HG03520 (cell line): ENCODE data around the gene TCF12.

Experiments used
- ATAC-seq: cut with Tn5 transposase; IDR thresholded peaks from one replicate; pipeline ENCODE4 v1.9.1; 2021; ENCODE audit warnings: mild to moderate bottlenecking, moderate library complexity; ENCODE audit not compliant: unreplicated experiment

The TCF12 gene

DNA sequence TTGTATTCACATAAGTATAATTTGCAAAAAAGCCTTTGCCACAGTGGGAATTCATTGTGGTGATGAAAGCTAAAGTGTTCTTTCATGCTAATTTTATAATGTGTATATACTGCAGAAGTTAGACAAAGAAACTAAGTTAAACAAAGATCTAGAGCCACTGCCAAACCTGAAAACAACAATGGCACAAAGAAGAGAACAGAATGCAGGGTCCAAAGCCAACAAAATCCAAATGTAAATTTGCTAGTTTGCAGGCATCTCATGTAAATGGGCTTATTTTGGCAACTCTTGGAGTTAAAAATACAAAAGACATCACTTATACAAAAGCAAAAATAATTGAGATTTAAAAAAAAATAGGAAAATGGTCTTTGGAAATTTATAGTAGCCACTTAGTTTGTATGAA lies 123.0 kb downstream of the TCF12 start:
- ATAC-seq, result no peak

DNA sequence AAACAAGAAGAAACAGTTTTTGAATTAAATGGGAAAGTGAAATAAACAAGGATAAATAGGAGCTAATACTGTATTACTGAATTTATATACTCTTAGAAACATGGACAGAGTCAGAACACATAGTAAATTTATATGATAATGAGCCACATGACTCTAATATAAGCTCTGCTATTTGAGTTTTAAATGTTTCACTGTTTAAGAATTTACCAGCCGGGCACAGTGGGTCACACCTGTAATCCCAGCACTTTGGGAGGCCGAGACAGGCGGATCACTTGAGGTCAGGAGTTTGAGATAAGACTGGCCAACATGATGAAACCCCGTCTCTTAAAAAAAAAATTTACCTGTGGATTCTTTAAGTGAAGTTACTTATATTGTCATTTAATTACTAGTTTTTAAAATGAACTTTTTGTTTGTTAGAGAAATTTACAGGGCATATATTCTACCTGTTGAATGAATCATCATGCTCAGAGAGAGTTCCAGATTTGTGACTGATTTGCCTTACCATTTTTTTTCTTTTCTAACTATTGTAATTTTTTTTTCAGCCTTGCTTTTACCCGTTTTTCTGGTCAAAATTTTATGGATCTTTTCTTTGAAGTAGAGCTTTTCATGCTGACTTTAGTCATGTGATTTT lies 125.7 kb downstream of the TCF12 start:
- no peak for ATAC-seq

DNA sequence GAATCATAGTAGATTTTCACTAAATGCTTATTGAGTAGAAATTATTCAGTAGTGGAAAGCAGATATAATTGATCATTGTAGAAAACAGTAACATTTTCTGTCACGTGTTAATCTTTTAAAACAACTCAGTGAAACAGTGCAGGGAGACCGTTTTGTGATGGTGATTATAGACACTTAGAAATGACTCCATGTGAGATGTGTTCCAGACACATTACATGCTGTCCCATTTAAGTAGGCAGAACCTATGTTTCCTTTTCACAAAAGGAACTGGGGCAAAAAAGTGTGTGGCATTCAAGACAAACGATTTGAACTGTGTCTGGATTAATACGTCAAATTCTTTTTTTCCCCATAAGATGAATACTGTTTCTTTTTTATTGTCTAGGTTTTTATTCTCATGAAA lies 126.5 kb downstream of the TCF12 start:
- no peak for ATAC-seq

DNA sequence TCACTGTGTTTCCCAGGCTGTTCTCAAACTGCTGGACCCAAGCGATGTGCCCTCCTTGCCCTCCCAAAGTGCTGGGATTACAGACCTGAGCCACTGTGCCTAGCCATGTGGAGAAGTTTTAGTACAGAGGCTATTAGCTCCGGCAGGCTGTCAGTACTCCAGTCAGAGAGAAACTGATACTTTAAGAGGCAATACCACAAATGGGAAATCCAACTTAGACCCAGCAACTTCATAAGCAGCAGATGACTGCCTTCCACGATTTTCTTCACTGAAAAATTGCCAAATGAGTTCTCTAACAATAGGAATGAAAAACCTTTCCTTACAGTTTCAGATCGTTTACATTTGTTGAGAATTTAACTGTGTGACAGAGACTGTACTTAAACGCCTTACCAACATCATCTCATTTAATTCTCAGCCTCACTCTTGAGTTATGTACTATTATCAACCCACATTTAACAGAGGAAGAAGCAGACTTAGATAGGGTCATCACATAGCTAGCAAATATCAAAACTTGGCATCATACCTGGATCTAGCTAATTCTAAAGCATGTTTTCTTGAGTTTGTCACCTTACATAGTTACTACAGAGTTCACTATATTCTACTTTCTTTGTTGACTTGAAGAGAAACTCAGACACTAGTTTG lies 127.4 kb downstream of the TCF12 start:
- ATAC-seq, result no peak

DNA sequence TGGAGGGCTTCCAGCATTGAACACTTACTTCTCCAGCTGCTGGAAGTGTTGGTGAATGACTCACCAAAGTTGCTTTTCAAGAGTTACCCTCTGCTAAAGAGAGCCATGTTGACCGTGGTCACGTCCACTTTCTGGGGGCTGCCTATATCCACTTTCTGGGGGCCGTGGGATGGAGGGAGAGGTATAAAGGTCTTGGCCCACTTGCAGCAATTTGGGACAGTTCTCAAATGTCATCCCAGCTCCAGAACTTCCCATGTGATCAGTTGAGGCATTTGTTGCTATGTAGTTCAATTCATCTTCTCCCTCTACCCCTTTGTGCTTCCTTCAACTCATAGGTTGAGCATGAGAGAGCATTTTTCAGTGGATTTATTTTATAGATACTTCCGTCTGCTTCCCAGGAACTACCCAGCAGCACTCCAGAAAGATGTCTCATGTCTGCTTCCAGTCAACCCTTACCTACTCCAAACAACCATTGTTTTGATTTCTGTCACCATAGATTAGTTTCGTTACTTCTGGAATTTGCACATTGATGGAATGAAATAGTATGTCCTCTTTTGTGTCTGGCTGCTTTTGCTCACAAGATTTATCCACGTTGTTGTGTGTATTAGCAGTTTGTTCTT lies 130.6 kb downstream of the TCF12 start:
- no peak for ATAC-seq

DNA sequence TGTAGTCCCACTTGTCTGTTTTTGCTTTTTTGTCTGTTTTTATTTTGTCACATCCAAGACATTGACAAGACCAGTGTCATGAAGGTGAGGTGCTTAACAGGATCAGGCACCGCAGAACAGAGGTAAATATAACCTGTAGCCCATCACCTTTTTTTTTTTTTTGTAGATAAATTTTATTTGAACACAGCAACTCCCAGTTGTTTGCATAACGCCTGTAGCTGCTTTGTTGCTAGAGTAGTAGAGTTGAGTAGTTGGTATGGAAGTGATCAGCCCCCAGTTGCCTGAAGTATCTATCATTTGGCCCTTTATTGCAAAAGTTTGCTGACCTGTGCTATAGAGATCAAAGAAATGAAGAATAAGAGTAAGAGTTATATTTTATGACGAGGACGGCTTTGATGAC lies 135.0 kb downstream of the TCF12 start:
- ATAC-seq, result no peak

DNA sequence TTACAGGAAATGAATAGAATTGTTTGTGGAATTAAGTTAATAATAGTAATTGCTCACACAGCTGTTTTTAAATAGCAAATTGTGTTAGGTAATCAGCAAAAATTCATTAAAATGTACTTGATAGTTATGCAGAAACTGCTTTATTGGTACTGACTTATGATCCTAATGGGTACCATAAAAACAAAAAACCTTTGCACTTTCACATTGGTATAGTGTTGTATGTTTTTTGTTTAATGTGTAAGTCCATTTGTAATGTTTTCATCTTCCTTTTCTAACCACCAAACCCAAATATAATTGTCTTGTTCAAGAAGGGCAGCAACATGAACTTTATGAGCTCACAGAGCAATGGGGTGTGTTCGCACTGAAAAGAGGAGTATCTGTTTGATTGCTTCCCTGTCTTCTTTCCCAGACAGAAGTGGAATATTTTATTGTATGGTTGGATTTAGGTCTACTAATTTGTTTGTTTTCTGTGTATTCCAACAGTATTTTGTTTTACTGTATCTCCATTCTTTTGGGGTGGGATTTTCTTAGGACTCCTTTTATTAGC lies 135.8 kb downstream of the TCF12 start:
- no peak for ATAC-seq

DNA sequence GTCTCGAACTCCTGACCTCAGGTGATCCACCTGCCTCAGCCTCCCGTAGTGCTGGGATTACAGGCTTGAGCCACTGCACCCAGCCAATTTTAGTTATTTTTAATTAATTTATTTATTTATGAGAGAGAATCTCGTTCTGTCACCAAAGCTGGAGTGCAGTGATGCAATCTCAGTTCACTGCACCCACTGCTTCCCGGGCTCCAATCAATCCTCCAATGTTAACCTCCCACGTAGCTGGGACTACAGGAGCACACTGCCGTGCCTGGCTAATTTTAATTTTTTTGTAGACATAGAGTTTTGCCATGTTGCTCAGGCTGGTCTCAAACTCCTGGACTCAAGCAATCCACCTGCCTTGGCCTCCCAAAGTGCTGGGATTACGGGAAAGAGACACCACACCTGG lies 137.9 kb downstream of the TCF12 start:
- no peak for ATAC-seq

DNA sequence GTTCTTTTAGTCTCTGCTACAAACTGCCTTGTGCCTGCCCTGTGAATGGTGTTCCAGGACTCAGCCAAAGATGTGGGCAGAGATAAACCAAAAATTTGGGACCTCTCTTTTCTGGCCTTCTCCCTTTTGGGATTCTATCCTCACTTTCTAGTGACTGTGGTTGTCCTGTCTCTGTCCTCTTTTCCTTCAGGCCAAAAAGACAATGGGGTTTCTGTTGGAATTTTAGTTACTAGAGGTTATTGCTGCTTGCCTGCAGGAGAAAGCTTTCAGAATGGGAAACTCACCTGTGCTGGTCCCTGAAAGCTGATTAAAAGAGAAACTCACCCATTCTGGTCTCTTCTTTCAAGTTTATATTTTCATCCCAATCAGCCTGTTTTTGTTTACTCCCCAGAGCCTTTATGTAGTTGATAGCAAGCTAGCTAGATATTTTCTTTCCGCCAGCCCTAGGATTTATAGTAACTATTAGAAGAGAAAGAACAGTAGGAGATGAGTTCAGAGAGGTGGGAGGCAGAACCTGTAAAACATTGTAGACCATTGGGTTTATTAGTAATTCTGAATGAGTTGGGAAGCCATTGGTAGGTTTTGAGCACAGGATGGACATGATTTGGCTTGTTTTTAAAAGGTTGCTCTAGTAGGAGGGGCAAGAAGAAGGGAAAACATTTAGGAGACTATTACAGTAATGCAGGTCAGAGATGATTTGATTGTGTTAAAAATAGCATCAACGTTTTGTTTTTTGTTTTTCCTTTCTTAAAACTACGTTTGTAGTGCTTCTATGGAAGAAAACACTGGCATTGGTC lies 138.9 kb downstream of the TCF12 start:
- ATAC-seq, result no peak

DNA sequence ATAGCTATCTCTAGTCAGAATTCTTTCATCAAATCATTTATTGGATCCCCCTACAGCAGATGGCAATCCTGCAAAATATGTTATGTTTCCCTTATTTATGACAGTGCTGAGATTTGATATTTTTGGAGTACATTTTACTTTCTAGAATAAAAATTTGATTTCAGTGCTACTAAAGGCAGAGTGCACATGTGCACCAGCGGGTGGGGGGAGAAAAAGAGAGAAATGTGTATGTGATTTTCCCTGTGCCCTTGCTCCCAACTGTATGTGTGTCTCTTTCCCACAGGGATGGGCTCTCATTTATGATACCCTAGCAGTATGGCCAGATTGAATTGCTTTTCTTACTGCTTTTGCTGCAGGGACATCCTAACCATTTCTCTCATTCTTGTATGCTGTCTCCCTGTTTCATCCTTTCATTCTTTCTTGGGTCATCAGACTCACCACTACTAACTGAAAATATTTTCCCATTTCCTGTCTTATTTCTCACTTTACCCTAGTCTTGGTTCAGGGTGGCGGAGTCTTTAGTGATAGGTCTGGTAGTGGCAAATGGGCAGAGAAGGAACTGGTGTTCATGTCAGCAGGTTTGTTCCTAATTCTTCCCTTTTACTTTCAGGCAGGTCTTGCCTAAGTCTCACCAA lies 140.7 kb downstream of the TCF12 start:
- no peak for ATAC-seq

DNA sequence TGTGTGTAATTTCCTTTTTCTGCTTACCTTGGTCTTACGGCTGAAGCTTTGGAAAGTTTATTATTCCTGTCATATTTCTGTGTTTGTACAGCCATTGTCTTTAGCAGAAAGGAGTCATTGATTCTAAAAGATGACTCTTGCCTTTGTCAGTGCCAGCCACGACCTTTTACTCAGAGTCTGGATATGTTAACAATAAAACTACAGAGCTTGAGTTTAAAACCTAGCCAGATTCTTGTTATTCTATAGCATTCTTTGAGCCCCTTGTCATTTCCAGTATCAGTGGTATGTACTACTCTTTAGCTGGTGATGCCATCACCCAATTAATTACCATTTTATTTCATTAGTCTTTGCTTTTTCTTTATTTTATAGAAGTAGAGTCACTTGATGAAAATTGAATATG lies 142.4 kb downstream of the TCF12 start:
- ATAC-seq, result no peak

DNA sequence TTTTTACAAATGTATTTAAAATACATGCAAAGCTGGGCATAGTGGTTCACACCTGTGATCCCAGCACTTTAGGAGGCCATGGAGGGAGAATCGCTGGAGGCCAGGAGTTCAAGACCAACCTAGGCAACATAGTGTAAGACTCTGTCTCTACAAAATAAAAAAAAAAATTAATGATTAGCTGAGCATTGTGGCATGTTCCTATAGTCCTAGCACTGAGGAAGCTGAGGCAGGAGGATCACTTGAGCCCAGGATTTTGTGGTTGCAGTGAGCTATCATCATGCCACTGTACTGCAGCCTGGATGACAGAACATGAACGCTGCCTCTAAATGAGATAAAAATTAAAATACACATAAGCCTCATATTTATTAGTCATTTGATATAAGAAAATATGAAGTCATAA lies 142.8 kb downstream of the TCF12 start:
- ATAC-seq, result no peak

DNA sequence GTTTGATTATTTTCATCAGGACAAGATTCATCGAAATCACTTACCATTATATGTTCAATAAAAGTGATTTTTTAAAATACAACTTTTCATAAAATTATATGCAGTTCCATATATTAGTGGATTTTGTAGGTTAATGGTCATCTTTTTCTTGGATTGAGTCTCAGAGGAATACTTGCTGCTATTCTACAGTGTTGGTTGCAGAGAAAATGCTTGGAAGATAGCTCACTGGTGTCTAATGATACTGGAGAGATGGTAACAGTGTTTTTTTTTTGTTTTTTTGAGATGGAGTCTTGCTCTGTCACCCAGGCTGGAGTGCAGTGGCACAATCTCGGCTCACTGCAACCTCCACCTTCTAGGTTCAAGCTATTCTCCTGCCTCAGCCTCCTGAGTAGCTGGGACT lies 143.3 kb downstream of the TCF12 start:
- no peak for ATAC-seq

DNA sequence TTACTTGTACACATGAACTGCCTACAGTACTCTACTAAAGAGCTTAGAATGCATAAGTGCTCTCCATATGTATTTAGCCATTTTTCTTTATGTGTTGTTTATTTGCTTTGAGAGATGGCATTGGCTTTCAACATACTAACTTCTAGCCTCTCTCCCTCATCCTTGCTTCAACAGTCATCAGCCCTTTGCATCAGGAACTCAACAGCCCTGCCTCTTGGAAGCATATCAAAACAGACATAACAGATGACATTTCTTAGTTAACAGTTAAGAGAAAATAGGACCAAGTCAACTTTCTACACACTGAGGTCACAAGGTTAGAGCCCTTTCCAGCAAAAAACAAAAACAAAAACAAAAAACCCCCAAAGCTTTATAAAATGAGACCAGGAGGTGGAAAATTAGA lies 145.6 kb downstream of the TCF12 start:
- ATAC-seq, result no peak

DNA sequence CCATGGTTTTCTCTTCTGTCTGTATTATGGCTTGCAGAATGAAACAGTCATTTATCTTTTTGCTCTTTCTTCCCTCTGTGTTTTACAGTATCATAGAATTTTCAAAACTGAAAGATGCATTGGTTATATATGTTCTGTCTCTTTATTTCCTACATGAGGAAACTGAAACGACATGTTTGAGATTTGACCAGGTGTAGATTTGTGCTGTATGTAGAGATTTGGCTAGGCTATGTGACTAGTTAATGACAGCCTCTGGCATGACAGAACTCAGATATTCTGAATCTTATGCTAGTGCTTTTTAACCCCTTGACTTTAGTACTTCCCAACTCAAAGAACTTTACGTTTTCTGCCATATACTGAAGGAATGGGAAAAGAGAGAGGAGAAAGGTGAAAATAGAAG lies 151.0 kb downstream of the TCF12 start:
- no peak for ATAC-seq

DNA sequence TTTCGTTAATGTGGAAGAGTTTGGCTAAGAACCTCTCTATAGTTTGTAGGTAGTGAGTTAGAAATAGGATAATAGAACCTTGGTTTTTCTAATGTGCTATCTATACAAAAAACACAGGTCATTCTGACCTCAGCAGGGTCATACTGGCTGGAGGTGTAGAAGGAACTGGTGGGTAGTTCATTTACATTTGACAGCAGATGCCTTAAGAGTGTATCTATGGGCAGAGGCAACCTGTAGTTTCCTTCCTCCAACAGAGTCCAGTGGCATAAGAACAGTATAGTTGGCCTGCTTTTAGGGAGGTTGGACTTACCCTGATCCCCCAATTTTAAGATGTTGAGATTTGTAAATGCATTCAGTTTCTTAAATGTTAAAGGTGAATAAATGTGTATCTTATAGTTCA lies 152.2 kb downstream of the TCF12 start:
- ATAC-seq, result no peak

DNA sequence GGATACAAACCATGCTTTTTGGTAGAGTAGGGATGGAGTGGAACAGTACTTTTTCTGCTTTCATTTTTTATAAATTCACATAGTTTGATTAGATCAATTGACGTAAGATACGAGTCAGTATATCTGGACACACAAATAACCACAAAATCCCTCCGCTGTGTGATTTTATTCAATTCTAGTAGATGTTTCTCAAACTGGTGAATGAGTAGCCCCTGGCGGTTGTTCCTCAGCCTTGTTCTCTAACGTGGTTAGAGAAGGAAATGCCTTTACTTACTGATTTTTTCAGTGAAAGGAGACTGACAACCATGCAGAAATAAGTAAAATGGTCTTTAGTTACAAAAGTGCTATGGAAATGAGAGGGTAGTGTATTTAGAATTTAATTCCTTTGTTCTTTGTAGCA lies 161.0 kb downstream of the TCF12 start:
- ATAC-seq, result no peak

DNA sequence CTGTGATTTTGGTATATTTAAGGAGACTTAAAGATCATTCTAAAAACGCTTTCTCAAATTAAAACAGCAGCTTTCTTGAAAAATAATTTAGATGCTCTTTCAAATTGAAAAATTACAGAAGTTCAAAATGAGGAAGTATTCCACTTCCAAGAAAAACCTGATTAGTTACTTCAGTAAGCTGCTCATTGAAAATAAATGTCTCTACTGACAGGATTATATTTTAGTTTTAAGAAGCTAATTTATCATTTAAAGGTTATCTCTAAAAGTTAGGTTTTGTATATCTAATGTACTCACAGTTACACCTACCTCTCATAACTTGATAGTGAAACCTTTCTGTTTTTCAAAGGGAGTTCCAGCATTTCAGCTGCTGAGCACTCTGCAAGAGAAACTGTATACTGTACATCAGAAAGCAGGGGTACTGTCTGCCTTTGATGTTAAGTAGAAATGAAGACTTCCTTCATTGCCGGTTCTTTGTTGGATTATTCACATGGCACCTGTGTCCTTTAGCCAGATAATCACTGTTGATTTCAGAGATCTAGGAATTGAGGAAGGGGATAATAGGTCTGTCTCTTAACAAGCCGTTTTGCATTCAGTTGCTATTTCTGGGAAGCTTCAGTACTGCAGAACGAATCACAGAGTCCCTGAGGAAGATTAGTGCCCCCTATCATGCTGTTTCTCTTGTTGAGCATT lies 161.6 kb downstream of the TCF12 start:
- ATAC-seq, result no peak

DNA sequence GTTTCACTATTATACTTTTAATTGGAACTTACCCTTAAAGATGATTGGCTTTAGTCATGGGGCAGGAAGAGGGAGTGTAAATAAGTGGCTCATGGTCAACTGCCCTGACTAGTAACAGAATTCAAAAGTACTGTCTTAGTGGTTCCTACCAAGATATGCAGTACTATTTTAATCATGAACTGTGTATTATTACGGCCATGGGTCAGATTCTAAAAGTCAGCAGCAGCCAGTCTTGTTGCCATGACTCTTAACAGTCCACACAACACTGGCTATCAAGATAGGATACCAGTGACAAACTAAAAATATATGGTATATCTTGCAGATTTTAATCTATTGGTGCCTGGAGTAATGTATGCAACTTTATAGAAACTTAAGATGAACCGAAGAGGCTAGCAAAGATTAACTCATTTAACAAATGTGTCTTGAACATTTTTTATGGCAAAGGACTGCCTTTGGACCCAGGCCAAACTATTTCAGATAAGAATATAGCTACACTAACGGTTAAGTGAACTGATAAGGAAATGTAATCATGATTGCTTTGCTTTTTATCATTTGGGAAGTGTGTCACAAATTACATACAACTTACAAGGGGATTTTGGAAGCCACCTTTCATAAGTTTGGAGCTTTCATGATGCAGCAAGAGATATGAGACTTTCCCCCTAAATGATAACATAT lies 163.7 kb downstream of the TCF12 start:
- no peak for ATAC-seq

DNA sequence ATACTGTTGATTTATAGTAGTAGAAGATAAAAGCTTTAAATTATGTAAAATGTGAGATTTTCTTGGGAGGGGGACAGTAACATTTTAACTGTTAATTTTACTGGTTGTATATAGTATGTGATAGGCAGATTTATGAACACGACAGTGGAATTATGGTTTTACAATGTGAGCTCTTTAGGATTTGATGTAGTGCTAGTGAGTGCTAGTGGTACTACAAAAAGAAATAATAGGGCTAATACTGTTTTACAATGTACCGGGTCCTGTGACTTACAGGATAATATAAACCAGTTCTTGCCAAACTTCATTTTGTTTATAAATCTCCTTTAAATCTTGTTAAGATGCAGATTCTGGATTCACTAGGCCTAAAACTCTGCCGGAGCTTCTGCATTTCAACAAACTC lies 165.7 kb downstream of the TCF12 start:
- ATAC-seq, result no peak
